GM21619 (cell line): ENCODE measurements around the gene NXPH1.

ENCODE experiments used
- ATAC-seq: cut with Tn5 transposase; IDR thresholded peaks from one replicate; pipeline ENCODE4 v1.9.1; 2021; ENCODE audit not compliant: unreplicated experiment

The NXPH1 gene

GRCh38 chr7:8491544-8492489 is 58.4 kb downstream of the NXPH1 start:
- no peak for ATAC-seq

GRCh38 chr7:8499128-8499527 is 65.7 kb downstream of the NXPH1 start:
- no peak for ATAC-seq

GRCh38 chr7:8500286-8500685 is 66.9 kb downstream of the NXPH1 start:
- no peak for ATAC-seq

GRCh38 chr7:8507566-8507965 is 74.2 kb downstream of the NXPH1 start:
- ATAC-seq: no peak

- ATAC-seq: no peak
These were observed 76.2 kb downstream of the NXPH1 start for GRCh38 chr7:8509621-8510020.

GRCh38 chr7:8511855-8512254 is 78.4 kb downstream of the NXPH1 start:
- no peak for ATAC-seq

GRCh38 chr7:8514781-8515519 is 81.5 kb downstream of the NXPH1 start:
- ATAC-seq: no peak

- ATAC-seq: no peak
These were observed 82.3 kb downstream of the NXPH1 start for GRCh38 chr7:8515640-8516185.

- ATAC-seq: no peak
These were observed 83.6 kb downstream of the NXPH1 start for GRCh38 chr7:8516976-8517375.

GRCh38 chr7:8528311-8528710 is 94.9 kb downstream of the NXPH1 start:
- ATAC-seq: no peak

- no peak for ATAC-seq
These were observed 98.6 kb downstream of the NXPH1 start for GRCh38 chr7:8531991-8532515.

- ATAC-seq: no peak
These were observed 103.0 kb downstream of the NXPH1 start for GRCh38 chr7:8536431-8536830.

- ATAC-seq: no peak
These were observed 115.6 kb downstream of the NXPH1 start for GRCh38 chr7:8549046-8549445.

- no peak for ATAC-seq
These were observed 127.1 kb downstream of the NXPH1 start for GRCh38 chr7:8560501-8560900.

GRCh38 chr7:8561449-8561848 is 128.0 kb downstream of the NXPH1 start:
- ATAC-seq: no peak

- ATAC-seq: no peak
These were observed 130.9 kb downstream of the NXPH1 start for GRCh38 chr7:8564281-8564680.

GRCh38 chr7:8566016-8566415 is 132.6 kb downstream of the NXPH1 start:
- ATAC-seq: no peak

- no peak for ATAC-seq
These were observed 134.2 kb downstream of the NXPH1 start for GRCh38 chr7:8567626-8568025.

- no peak for ATAC-seq
These were observed 146.3 kb downstream of the NXPH1 start for GRCh38 chr7:8579661-8580194.

- ATAC-seq: no peak
These were observed 148.4 kb downstream of the NXPH1 start for GRCh38 chr7:8581842-8582241.

GRCh38 chr7:8582728-8583127 is 149.3 kb downstream of the NXPH1 start:
- no peak for ATAC-seq
